ENCODE results near the gene GRIK5.

Gene GRIK5

GRCh38 chr19:42075616-42076379 is 5.8 kb upstream of the GRIK5 start, which contains the start of gene ZNF574:
Gene ZNF574 (plus strand): TSS chr19:42076166. CDS start chr19:42078607, 2,441 bp downstream.
- Histone ChIP-seq H3K4me1 (ENCODE audit: control insufficient read depth in 1 of 2, insufficient read depth in 1 of 2, low read depth in 1 of 2, low read length in 1 of 2) (peaks cover 20 to 22% of the 10 kb centered on the region in 2 experiments), H3K9me3 (no peaks in the 10 kb centered on the region), H3K27ac (peak within 1 kb of the TSS; percentile 90), H3K27me3 (no peaks in the 10 kb centered on the region), H3K4me3 (ENCODE audit: low read depth in 1 of 2, low read length in 1 of 2) (peak within 1 kb of the TSS; percentile 84 to 90), H3K36me3 (peaks cover 25% of the 10 kb centered on the region)
- TF ChIP-seq CTCF (IDR thresholded peaks at IDR 0.05) = no peak

GRCh38 chr19:42075364-42075615 is 5.3 kb upstream of the GRIK5 start:
- H3K36me3 ChIP-seq = peaks cover 20% of the 10 kb centered on the region
- H3K4me3 ChIP-seq (ENCODE audit: low read depth in 1 of 2, low read length in 1 of 2) = peak overlapping the region; percentile 84 to 90
- peaks cover 22 to 27% of the 10 kb centered on the region in 2 experiments for H3K4me1 ChIP-seq (ENCODE audit: control insufficient read depth in 1 of 2, insufficient read depth in 1 of 2, low read depth in 1 of 2, low read length in 1 of 2)
- TF ChIP-seq CTCF (IDR thresholded peaks at IDR 0.05) = no peak
- H3K27me3 ChIP-seq = peaks cover under 1% of the 10 kb centered on the region
- H3K27ac ChIP-seq = peak overlapping the region; percentile 90
- no peaks in the 10 kb centered on the region for H3K9me3 ChIP-seq

- H3K27ac ChIP-seq = peak overlapping the region; percentile 90
- peaks cover 6% of the 10 kb centered on the region for H3K27me3 ChIP-seq
- peaks cover 27 to 32% of the 10 kb centered on the region in 2 experiments for H3K4me1 ChIP-seq (ENCODE audit: control insufficient read depth in 1 of 2, insufficient read depth in 1 of 2, low read depth in 1 of 2, low read length in 1 of 2)
- H3K4me3 ChIP-seq (ENCODE audit: low read depth in 1 of 2, low read length in 1 of 2) = peak overlapping the region; percentile 84 to 90
- TF ChIP-seq CTCF (IDR thresholded peaks at IDR 0.05) = no peak
- no peaks in the 10 kb centered on the region for H3K9me3 ChIP-seq
- peaks cover 15% of the 10 kb centered on the region for H3K36me3 ChIP-seq
These were observed 4.7 kb upstream of the GRIK5 start for GRCh38 chr19:42074513-42075363.

GRCh38 chr19:42071247-42071646 is 1.2 kb upstream of the GRIK5 start:
- no peak for TF ChIP-seq CTCF (IDR thresholded peaks at IDR 0.05)
- H3K4me1 ChIP-seq (ENCODE audit: control insufficient read depth in 1 of 2, insufficient read depth in 1 of 2, low read depth in 1 of 2, low read length in 1 of 2) = peaks cover 22 to 24% of the 10 kb centered on the region in 2 experiments
- no peaks in the 10 kb centered on the region for H3K36me3 ChIP-seq
- H3K27me3 ChIP-seq = peaks cover 27% of the 10 kb centered on the region
- no peak overlapping the region for H3K4me3 ChIP-seq (ENCODE audit: low read depth in 1 of 2, low read length in 1 of 2)
- no peaks in the 10 kb centered on the region for H3K9me3 ChIP-seq
- H3K27ac ChIP-seq = no peak overlapping the region

GRCh38 chr19:42068756-42069571 is 1.0 kb downstream of the GRIK5 start:
- H3K4me1 ChIP-seq (ENCODE audit: control insufficient read depth in 1 of 2, insufficient read depth in 1 of 2, low read depth in 1 of 2, low read length in 1 of 2) = peaks cover 13 to 17% of the 10 kb centered on the region in 2 experiments
- no peaks in the 10 kb centered on the region for H3K36me3 ChIP-seq
- H3K9me3 ChIP-seq = no peaks in the 10 kb centered on the region
- H3K27ac ChIP-seq = peak overlapping the region; percentile 1
- TF ChIP-seq CTCF (IDR thresholded peaks at IDR 0.05) = no peak
- peaks cover 27% of the 10 kb centered on the region for H3K27me3 ChIP-seq
- H3K4me3 ChIP-seq (ENCODE audit: low read depth in 1 of 2, low read length in 1 of 2) = peak overlapping the region in 1 of 2 experiments; percentile 33

All from neutrophil (primary cell).